B cell (primary cell): Measurements from ENCODE around the gene CADPS. TPM values are rescaled to one million over a fixed set of nuclear protein-coding genes. Genes with fewer than 3 reads are reported as not detected.

Experiments
- ATAC-seq: fragments of 200-7000 bp; cut with Tn5 transposase; one replicate; pipeline ENCODE4 v1.10.0; 2021; ENCODE audit warnings: low read depth, mild to moderate bottlenecking, moderate number of reproducible peaks, moderate library complexity
- CTCF ChIA-PET: fragments of 350-600 bp; sonication (Branson Sonifier 250); formaldehyde crosslinking; loops from one replicate; lab custom pipeline; 2021; ENCODE audit warnings: antibody characterized with exemption, inconsistent platforms; lab: Charles Lee
- POLR2A ChIA-PET: fragments of 350-600 bp; sonication (Branson Sonifier 250); formaldehyde crosslinking; loops from one replicate; lab custom pipeline; 2021; ENCODE audit warnings: antibody characterized with exemption; lab: Charles Lee
- DNase-seq: peaks from one replicate; pipeline ENCODE4 v3.0.0; 2013
- H2AFZ ChIP-seq: 2 replicates; pipeline ENCODE4 v1.6.1; 2012; ENCODE audit warnings: mild to moderate bottlenecking, low read depth, low read length; ENCODE audit not compliant: insufficient read depth, poor library complexity, severe bottlenecking
- H3K27ac ChIP-seq, 2 donors: 1 replicate in 1 of 2; 2 replicates in 1 of 2; pipeline ENCODE4 v1.5.1; 2012 to 2013; ENCODE audit warnings: low read length in 2 of 2, mild to moderate bottlenecking in 2 of 2, moderate library complexity in 1 of 2
- H3K27me3 ChIP-seq, 4 experiments: fragments of 200-600 bp in 1 of 4; sonication (generic) in 1 of 4; replicated peaks in 1 of 4; 1 replicate in 2 of 4; 2 replicates in 2 of 4; pipeline versions ENCODE4 v1.6.1 to v1.7.0; 2013 to 2016; ENCODE audit warnings: low read length in 3 of 4, mild to moderate bottlenecking in 2 of 4, mixed read lengths in 1 of 4, moderate library complexity in 1 of 4; ENCODE audit not compliant: insufficient read depth in 4 of 4, control insufficient read depth in 3 of 4; ENCODE audit errors: control extremely low read depth in 1 of 4
- H3K36me3 ChIP-seq, 2 experiments: replicated peaks in 1 of 2; 1 replicate in 1 of 2; 2 replicates in 1 of 2; pipeline versions ENCODE4 v1.6.1 to v1.7.1; 2013; ENCODE audit warnings: low read length in 1 of 2; ENCODE audit not compliant: insufficient read depth in 2 of 2, control insufficient read depth in 1 of 2; ENCODE audit errors: control extremely low read depth in 1 of 2, extremely low read depth in 1 of 2
- H3K4me1 ChIP-seq, 2 donors: fragments of 200-600 bp in 1 of 2; sonication (generic) in 1 of 2; 1 replicate in 1 of 2; 2 replicates in 1 of 2; pipeline versions ENCODE4 v1.5.1 to v1.6.1; 2013 to 2017; ENCODE audit warnings: low read length in 2 of 2; ENCODE audit not compliant: control insufficient read depth in 2 of 2, insufficient read depth in 2 of 2
- H3K4me2 ChIP-seq: replicated peaks from 2 replicates; pipeline ENCODE3; 2012; ENCODE audit warnings: mild to moderate bottlenecking, low read depth, low read length; ENCODE audit not compliant: poor library complexity, severe bottlenecking
- H3K4me3 ChIP-seq, 5 experiments: fragments of 200-600 bp in 1 of 5; sonication (generic) in 1 of 5; 1 replicate in 3 of 5; 2 replicates in 2 of 5; pipeline versions ENCODE4 v1.5.1 to v1.7.0; 2011 to 2016; ENCODE audit warnings: low read length in 4 of 5, mild to moderate bottlenecking in 4 of 5, low read depth in 2 of 5, control low read depth in 1 of 5, moderate library complexity in 1 of 5; ENCODE audit not compliant: insufficient read depth in 1 of 5; ENCODE audit errors: control extremely low read depth in 1 of 5, extremely low read depth in 1 of 5
- H3K79me2 ChIP-seq: fragments of 200-600 bp; sonication (generic); one replicate; pipeline ENCODE4 v1.6.0; 2016; ENCODE audit warnings: low read length; ENCODE audit not compliant: control insufficient read depth, insufficient read depth
- H3K9ac ChIP-seq: fragments of 200-600 bp; sonication (generic); 2 replicates; pipeline ENCODE4 v1.6.1; 2017; ENCODE audit warnings: mild to moderate bottlenecking, low read length, moderate library complexity
- H3K9me3 ChIP-seq, 3 donors: one replicate each; pipeline versions ENCODE4 v1.6.1 to v1.7.1; 2013; ENCODE audit warnings: low read length in 2 of 3; ENCODE audit not compliant: control insufficient read depth in 2 of 3, insufficient read depth in 1 of 3; ENCODE audit errors: control extremely low read depth in 1 of 3
- H4K20me1 ChIP-seq: 2 replicates; pipeline ENCODE4 v1.6.0; 2012; ENCODE audit warnings: mild to moderate bottlenecking, low read length; ENCODE audit not compliant: insufficient read depth, control insufficient read depth, poor library complexity, severe bottlenecking
- H3K27ac Mint-ChIP-seq: one replicate; pipeline ENCODE4 v1.8.0; 2021; ENCODE audit warnings: mixed read lengths
- H3K27me3 Mint-ChIP-seq: one replicate; pipeline ENCODE4 v1.8.0; 2021; ENCODE audit warnings: mixed read lengths
- H3K4me1 Mint-ChIP-seq: one replicate; pipeline ENCODE4 v1.8.0; 2021; ENCODE audit warnings: mixed read lengths
- H3K4me3 Mint-ChIP-seq: one replicate; pipeline ENCODE4 v1.8.0; 2021; ENCODE audit warnings: mixed read lengths
- H3K9me3 Mint-ChIP-seq: one replicate; pipeline ENCODE4 v1.8.0; 2022; ENCODE audit warnings: mixed read lengths; ENCODE audit not compliant: insufficient read depth
- EZH2 ChIP-seq: IDR thresholded peaks from 2 replicates; pipeline ENCODE4 v1.6.1; 2012; ENCODE audit warnings: borderline replicate concordance, low read depth, mild to moderate bottlenecking, moderate library complexity, low read length; ENCODE audit not compliant: insufficient read depth, poor library complexity, severe bottlenecking
- whole genome bisulfite sequencing: methylation state at CpG from one replicate; pipeline ENCODE4 v1.1.5; 2013; ENCODE audit warnings: missing lambda C conversion rate; ENCODE audit not compliant: insufficient coverage; 5-methylcytosine and 5-hydroxymethylcytosine counted together
- intact Hi-C: fragments of 100-400 bp; cut with micrococcal nuclease; formaldehyde crosslinking; loops from one replicate; pipeline ENCODE4 v1.10.0; 2022
- polyA plus RNA-seq: library from polyadenylated mRNA; depleted of rRNA; stranded (reverse); fragments of >200 nt; gene quantifications from 2 replicates; pipeline ENCODE4 v1.2.3, GENCODE V29; 2012
- total RNA-seq, 2 donors: library from RNA; stranded (reverse); fragments of 120-200 nt in 1 of 2; gene quantifications; 1 replicate in 1 of 2; 2 replicates in 1 of 2; pipeline versions ENCODE4 v1.2.3 to v1.2.4, GENCODE V29; 2013 to 2022
- TF ChIP-seq, protein P1 (sequence below): fragments of 200-600 bp; IDR thresholded peaks from one replicate; pipeline ENCODE4 v1.8.0; 2022; ENCODE audit warnings: antibody characterized with exemption, mild to moderate bottlenecking

CADPS gene
- total and polyA plus RNA-seq, 2 donors (not counting 1 experiment from before 2014, with no cell fraction given), result 0.16 to 0.22 TPM

DNA sequence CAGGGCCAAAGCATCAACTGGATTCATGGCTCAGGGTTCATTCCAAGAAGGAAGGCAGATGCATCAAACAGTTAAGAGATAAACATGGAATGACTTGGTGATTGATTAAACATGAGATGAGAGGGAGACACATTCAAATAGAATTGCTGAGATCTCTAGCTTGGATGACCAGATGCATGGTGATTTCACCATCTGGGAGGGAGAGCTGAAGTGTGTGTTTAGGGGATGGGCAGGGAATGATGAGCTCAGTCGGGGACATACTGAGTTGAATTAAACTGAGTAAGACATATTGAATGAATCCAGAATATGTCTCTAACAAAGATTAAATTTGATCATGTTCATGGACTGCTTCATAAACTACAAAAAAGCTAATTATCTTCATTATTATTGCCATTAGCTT lies 35.5 kb downstream of the CADPS start:
- intact Hi-C loops, result no loop called here
- H3K9me3 Mint-ChIP-seq, result no peaks in the 10 kb centered on the region
- ATAC-seq (no peak), DNase-seq (no peak)
- Histone ChIP-seq H3K9ac (no peak overlapping the region), H2AFZ (no peak overlapping the region), H3K9me3 (no peaks in the 10 kb centered on the region), H3K4me1 (no peaks in the 10 kb centered on the region), H3K27ac (no peak overlapping the region), H3K4me3 (no peak overlapping the region), H3K36me3 (no peaks in the 10 kb centered on the region), H4K20me1 (no peaks in the 10 kb centered on the region), H3K79me2 (no peaks in the 10 kb centered on the region), H3K27me3 (no peaks in the 10 kb centered on the region), H3K4me2 (no peak overlapping the region)
- ChIA-PET POLR2A (no interaction called here), CTCF (no interaction called here)
- no peak overlapping the region for H3K27ac Mint-ChIP-seq
- WGBS, result no CpG with 5 or more reads among the region's 1 CpG
- no peaks in the 10 kb centered on the region for H3K27me3 Mint-ChIP-seq
- no peak overlapping the region for H3K4me3 Mint-ChIP-seq
- H3K4me1 Mint-ChIP-seq, result peaks cover 10% of the 10 kb centered on the region
- TF ChIP-seq EZH2, result no peak
- TF ChIP-seq, protein P1, sequence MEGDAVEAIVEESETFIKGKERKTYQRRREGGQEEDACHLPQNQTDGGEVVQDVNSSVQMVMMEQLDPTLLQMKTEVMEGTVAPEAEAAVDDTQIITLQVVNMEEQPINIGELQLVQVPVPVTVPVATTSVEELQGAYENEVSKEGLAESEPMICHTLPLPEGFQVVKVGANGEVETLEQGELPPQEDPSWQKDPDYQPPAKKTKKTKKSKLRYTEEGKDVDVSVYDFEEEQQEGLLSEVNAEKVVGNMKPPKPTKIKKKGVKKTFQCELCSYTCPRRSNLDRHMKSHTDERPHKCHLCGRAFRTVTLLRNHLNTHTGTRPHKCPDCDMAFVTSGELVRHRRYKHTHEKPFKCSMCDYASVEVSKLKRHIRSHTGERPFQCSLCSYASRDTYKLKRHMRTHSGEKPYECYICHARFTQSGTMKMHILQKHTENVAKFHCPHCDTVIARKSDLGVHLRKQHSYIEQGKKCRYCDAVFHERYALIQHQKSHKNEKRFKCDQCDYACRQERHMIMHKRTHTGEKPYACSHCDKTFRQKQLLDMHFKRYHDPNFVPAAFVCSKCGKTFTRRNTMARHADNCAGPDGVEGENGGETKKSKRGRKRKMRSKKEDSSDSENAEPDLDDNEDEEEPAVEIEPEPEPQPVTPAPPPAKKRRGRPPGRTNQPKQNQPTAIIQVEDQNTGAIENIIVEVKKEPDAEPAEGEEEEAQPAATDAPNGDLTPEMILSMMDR, result no peak

DNA sequence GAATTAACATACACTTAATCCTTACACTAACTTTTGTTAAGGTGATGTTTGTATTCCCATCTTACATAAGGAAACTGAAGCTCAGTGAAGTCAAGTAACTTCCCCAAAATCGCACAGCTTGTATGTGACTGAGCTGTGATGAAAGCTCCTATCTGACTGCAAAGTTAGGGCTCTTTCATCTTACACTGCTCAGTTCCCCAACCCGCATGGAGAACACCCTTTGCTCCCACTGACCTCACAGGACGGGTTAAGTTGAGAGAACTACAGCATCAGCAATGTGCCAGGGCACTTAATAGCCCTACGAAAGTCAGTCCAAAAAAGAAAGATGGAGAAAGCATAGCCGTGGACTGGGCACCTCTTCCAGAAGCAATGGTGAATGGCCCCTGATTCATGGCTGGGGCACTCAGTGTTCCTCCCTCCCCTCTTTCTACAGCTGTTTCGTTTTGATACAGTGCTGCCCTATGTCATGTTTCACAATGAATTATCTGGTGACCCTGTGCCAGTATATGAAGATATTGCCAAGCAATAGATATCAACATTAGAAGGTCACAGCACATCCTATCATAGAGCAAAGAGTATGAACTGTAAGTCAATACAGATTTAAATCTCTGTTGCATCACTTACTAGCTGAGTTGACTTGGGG lies 38.0 kb downstream of the CADPS start:
- CTCF ChIA-PET, result no interaction called here

More for the DNA sequence above, 38.0 kb downstream of the CADPS start:
- DNase-seq (no peak), ATAC-seq (no peak)
- no peaks in the 10 kb centered on the region for H4K20me1 ChIP-seq
- no peak overlapping the region for H3K27ac ChIP-seq
- no peak overlapping the region for H3K4me2 ChIP-seq
- Mint-ChIP-seq H3K27me3 (no peaks in the 10 kb centered on the region), H3K4me3 (no peak overlapping the region), H3K9me3 (no peaks in the 10 kb centered on the region), H3K4me1 (peaks cover 10% of the 10 kb centered on the region), H3K27ac (no peak overlapping the region)
- no peaks in the 10 kb centered on the region for H3K27me3 ChIP-seq
- TF ChIP-seq EZH2, result no peak
- TF ChIP-seq, protein P1, result no peak
- H3K4me3 ChIP-seq, result no peak overlapping the region
- POLR2A ChIA-PET, result no interaction called here
- H3K9me3 ChIP-seq, result no peaks in the 10 kb centered on the region
- no peak overlapping the region for H2AFZ ChIP-seq
- 87% methylated on average over 3 of the region's 6 CpGs for WGBS
- intact Hi-C loops, result no loop called here
- no peak overlapping the region for H3K9ac ChIP-seq
- H3K79me2 ChIP-seq, result no peaks in the 10 kb centered on the region
- no peaks in the 10 kb centered on the region for H3K4me1 ChIP-seq
- H3K36me3 ChIP-seq, result no peaks in the 10 kb centered on the region
